Fibroblast of lung (primary cell): ENCODE measurements around the gene XRCC3.

Source experiments
- EZH2 ChIP-seq: IDR thresholded peaks from 2 replicates; pipeline ENCODE4 v1.5.1; 2012; ENCODE audit warnings: low read length, control low read depth, mild to moderate bottlenecking; ENCODE audit errors: missing control alignments
- TF ChIP-seq, protein P1 (sequence below), 2 donors: IDR thresholded peaks in 1 of 2; conservative IDR thresholded peaks in 1 of 2; 1 replicate in 1 of 2; 2 replicates in 1 of 2; pipeline ENCODE4 v1.5.1; 2011 to 2012; ENCODE audit warnings: low read length in 2 of 2, control low read depth in 1 of 2, inconsistent platforms in 1 of 2, low read depth in 1 of 2, mild to moderate bottlenecking in 1 of 2

DNA sequence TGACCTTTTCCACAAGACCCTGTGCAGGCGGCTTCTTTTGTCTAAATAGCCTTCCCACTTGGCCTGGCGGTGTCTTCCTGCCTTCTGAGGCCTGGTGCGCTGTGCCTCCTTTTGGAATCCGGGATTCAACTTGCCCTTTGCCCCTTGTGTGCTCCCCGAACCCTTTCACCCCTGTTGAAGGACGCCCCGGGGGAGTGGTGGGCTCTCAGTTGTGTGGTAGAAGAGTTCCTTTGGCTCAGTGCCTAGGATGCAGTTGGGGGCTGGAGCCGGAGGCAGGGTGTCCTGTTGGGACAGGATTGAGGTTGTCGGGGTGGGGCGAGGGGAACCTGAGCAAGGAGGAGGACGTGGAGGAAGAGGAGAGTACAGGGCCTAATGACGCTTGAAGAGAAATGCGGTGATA lies 51.7 kb downstream of the XRCC3 start:
- no peak for TF ChIP-seq EZH2
- TF ChIP-seq, protein P1, sequence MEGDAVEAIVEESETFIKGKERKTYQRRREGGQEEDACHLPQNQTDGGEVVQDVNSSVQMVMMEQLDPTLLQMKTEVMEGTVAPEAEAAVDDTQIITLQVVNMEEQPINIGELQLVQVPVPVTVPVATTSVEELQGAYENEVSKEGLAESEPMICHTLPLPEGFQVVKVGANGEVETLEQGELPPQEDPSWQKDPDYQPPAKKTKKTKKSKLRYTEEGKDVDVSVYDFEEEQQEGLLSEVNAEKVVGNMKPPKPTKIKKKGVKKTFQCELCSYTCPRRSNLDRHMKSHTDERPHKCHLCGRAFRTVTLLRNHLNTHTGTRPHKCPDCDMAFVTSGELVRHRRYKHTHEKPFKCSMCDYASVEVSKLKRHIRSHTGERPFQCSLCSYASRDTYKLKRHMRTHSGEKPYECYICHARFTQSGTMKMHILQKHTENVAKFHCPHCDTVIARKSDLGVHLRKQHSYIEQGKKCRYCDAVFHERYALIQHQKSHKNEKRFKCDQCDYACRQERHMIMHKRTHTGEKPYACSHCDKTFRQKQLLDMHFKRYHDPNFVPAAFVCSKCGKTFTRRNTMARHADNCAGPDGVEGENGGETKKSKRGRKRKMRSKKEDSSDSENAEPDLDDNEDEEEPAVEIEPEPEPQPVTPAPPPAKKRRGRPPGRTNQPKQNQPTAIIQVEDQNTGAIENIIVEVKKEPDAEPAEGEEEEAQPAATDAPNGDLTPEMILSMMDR (conservative IDR thresholded peaks at IDR 0.05 in 1 of 2, IDR thresholded peaks at IDR 0.05 in 1 of 2; ENCODE audit: low read depth in 1 of 2, low read length in 2 of 2), result no peak
